Panc1 (cell line): Measurements from ENCODE around the gene XNDC1N.

Source experiments
- TF ChIP-seq, protein P1 (sequence below), 2 experiments: IDR thresholded peaks; 2 replicates each; pipeline ENCODE4 v1.6.1; 2011 to 2012; ENCODE audit warnings: low read depth in 2 of 2, control low read depth in 1 of 2, low read length in 1 of 2, mild to moderate bottlenecking in 1 of 2, moderate library complexity in 1 of 2; ENCODE audit not compliant: insufficient read depth in 1 of 2
- TF ChIP-seq, protein P2 (sequence below): fragments of 450-650 bp; IDR thresholded peaks from 2 replicates; pipeline ENCODE4 v1.5.1; 2017; ENCODE audit warnings: mild to moderate bottlenecking

DNA sequence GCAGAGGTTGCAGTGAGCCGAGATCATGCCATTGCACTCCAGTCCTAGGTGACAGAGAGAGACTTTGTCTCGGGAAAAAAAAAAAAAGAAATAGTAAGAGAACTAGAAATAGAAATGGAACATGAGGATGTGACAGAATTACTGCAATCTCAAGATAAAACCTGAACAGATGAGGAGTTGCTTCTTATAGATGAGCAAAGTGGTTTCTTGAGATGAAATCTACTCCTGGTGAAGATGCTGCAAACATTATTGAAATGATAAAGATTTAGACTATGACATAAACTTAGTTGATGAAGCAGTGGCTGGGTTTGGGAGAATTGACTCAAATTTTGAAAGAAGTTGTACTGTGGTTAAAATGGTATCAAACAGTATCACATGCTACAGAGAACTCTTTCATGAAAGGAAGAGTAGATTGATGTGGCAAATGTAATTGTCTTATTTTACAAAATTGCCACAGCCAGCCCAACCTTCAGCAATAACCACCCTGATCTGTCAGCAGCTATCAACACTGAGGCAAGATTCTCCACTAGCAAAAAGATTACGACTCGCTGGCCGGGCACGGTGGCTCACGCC, 13.7 kb downstream of the XNDC1N start:
- TF ChIP-seq, protein P1, sequence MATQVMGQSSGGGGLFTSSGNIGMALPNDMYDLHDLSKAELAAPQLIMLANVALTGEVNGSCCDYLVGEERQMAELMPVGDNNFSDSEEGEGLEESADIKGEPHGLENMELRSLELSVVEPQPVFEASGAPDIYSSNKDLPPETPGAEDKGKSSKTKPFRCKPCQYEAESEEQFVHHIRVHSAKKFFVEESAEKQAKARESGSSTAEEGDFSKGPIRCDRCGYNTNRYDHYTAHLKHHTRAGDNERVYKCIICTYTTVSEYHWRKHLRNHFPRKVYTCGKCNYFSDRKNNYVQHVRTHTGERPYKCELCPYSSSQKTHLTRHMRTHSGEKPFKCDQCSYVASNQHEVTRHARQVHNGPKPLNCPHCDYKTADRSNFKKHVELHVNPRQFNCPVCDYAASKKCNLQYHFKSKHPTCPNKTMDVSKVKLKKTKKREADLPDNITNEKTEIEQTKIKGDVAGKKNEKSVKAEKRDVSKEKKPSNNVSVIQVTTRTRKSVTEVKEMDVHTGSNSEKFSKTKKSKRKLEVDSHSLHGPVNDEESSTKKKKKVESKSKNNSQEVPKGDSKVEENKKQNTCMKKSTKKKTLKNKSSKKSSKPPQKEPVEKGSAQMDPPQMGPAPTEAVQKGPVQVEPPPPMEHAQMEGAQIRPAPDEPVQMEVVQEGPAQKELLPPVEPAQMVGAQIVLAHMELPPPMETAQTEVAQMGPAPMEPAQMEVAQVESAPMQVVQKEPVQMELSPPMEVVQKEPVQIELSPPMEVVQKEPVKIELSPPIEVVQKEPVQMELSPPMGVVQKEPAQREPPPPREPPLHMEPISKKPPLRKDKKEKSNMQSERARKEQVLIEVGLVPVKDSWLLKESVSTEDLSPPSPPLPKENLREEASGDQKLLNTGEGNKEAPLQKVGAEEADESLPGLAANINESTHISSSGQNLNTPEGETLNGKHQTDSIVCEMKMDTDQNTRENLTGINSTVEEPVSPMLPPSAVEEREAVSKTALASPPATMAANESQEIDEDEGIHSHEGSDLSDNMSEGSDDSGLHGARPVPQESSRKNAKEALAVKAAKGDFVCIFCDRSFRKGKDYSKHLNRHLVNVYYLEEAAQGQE (IDR thresholded peaks at IDR 0.05; ENCODE audit: insufficient read depth in 1 of 2, low read depth in 2 of 2, low read length in 1 of 2): no peak
- TF ChIP-seq, protein P2, sequence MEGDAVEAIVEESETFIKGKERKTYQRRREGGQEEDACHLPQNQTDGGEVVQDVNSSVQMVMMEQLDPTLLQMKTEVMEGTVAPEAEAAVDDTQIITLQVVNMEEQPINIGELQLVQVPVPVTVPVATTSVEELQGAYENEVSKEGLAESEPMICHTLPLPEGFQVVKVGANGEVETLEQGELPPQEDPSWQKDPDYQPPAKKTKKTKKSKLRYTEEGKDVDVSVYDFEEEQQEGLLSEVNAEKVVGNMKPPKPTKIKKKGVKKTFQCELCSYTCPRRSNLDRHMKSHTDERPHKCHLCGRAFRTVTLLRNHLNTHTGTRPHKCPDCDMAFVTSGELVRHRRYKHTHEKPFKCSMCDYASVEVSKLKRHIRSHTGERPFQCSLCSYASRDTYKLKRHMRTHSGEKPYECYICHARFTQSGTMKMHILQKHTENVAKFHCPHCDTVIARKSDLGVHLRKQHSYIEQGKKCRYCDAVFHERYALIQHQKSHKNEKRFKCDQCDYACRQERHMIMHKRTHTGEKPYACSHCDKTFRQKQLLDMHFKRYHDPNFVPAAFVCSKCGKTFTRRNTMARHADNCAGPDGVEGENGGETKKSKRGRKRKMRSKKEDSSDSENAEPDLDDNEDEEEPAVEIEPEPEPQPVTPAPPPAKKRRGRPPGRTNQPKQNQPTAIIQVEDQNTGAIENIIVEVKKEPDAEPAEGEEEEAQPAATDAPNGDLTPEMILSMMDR: no peak
